Type B pancreatic cell (in vitro differentiated cells): ENCODE results near the gene SYNDIG1L. TPM values are rescaled to one million over a fixed set of nuclear protein-coding genes. Genes with fewer than 3 reads are reported as not detected.

Experiments
- DNase-seq: peaks from one replicate; pipeline ENCODE4 v3.0.0; 2021; ENCODE audit warnings: mixed read lengths; ENCODE audit not compliant: unreplicated experiment; ENCODE audit errors: extremely low spot score
- H3K27ac Mint-ChIP-seq: 2 replicates; pipeline ENCODE4 v1.8.0; 2021; ENCODE audit warnings: mild to moderate bottlenecking, mixed read lengths
- H3K27me3 Mint-ChIP-seq: 2 replicates; pipeline ENCODE4 v1.8.0; 2021; ENCODE audit warnings: mixed read lengths
- H3K36me3 Mint-ChIP-seq: 2 replicates; pipeline ENCODE4 v1.8.0; 2021; ENCODE audit warnings: mixed read lengths
- H3K4me1 Mint-ChIP-seq: one replicate; pipeline ENCODE4 v1.8.0; 2021; ENCODE audit warnings: mixed read lengths; ENCODE audit not compliant: unreplicated experiment
- H3K4me3 Mint-ChIP-seq: 2 replicates; pipeline ENCODE4 v1.8.0; 2021; ENCODE audit warnings: mild to moderate bottlenecking, mixed read lengths
- H3K9me3 Mint-ChIP-seq: 2 replicates; pipeline ENCODE4 v1.8.0; 2021; ENCODE audit warnings: mixed read lengths
- CTCF ChIP-seq: fragments of 200-600 bp; sonication (generic); conservative IDR thresholded peaks from 2 replicates; pipeline ENCODE4 v1.5.0; 2021; ENCODE audit warnings: antibody characterized with exemption, mild to moderate bottlenecking
- total RNA-seq: library from RNA; stranded (reverse); gene quantifications from 2 replicates; pipeline ENCODE4 v1.2.1, GENCODE V29; 2021; ENCODE audit warnings: low replicate concordance

SYNDIG1L gene
- total RNA-seq, 1 donor from 2014 or later: 0.36 TPM

- Mint-ChIP-seq H3K27ac (peak overlapping the region; percentile 11), H3K4me3 (no peak overlapping the region), H3K4me1 (no peaks in the 10 kb centered on the region), H3K9me3 (no peaks in the 10 kb centered on the region), H3K36me3 (peaks cover 11% of the 10 kb centered on the region), H3K27me3 (no peaks in the 10 kb centered on the region)
- DNase-seq: peak; percentile 15
- TF ChIP-seq CTCF: no peak
These were observed 42.5 kb upstream of the SYNDIG1L start for GRCh38 chr14:74468513-74468912.

- Mint-ChIP-seq H3K9me3 (no peaks in the 10 kb centered on the region), H3K4me3 (no peak overlapping the region), H3K4me1 (no peaks in the 10 kb centered on the region), H3K36me3 (no peaks in the 10 kb centered on the region), H3K27me3 (no peaks in the 10 kb centered on the region), H3K27ac (no peak overlapping the region)
- TF ChIP-seq CTCF: no peak
- DNase-seq: peak; percentile 18
These were observed 39.3 kb upstream of the SYNDIG1L start for GRCh38 chr14:74465335-74465734.

- TF ChIP-seq CTCF: no peak
These were observed 38.8 kb upstream of the SYNDIG1L start for GRCh38 chr14:74464785-74465184.

GRCh38 chr14:74463697-74464096 is 37.7 kb upstream of the SYNDIG1L start:
- DNase-seq: peak; percentile 20
- Mint-ChIP-seq H3K27me3 (no peaks in the 10 kb centered on the region), H3K9me3 (no peaks in the 10 kb centered on the region), H3K36me3 (no peaks in the 10 kb centered on the region), H3K27ac (no peak overlapping the region), H3K4me1 (no peaks in the 10 kb centered on the region), H3K4me3 (no peak overlapping the region)
- no peak for TF ChIP-seq CTCF

More at GRCh38 chr14:74464785-74465184, 38.8 kb upstream of the SYNDIG1L start:
- peak; percentile 54 for DNase-seq
- H3K9me3 Mint-ChIP-seq: no peaks in the 10 kb centered on the region
- H3K4me3 Mint-ChIP-seq: no peak overlapping the region
- no peaks in the 10 kb centered on the region for H3K27me3 Mint-ChIP-seq
- no peaks in the 10 kb centered on the region for H3K4me1 Mint-ChIP-seq
- H3K27ac Mint-ChIP-seq: no peak overlapping the region
- H3K36me3 Mint-ChIP-seq: no peaks in the 10 kb centered on the region

GRCh38 chr14:74462993-74463392 is 37.0 kb upstream of the SYNDIG1L start:
- Mint-ChIP-seq H3K9me3 (no peaks in the 10 kb centered on the region), H3K36me3 (no peaks in the 10 kb centered on the region), H3K27me3 (no peaks in the 10 kb centered on the region), H3K4me3 (no peak overlapping the region), H3K27ac (no peak overlapping the region), H3K4me1 (no peaks in the 10 kb centered on the region)
- no peak for DNase-seq
- TF ChIP-seq CTCF: no peak

- Mint-ChIP-seq H3K4me3 (no peak overlapping the region), H3K27me3 (no peaks in the 10 kb centered on the region), H3K9me3 (no peaks in the 10 kb centered on the region), H3K27ac (no peak overlapping the region), H3K4me1 (no peaks in the 10 kb centered on the region), H3K36me3 (no peaks in the 10 kb centered on the region)
- no peak for DNase-seq
- no peak for TF ChIP-seq CTCF
These were observed 34.0 kb upstream of the SYNDIG1L start for GRCh38 chr14:74459976-74460375.
